Measurements from ENCODE around the gene SYNE1.
"Not testable (repeated sequence)": the region's sequence is repeated elsewhere in the genome, so short reads cannot be mapped to it uniquely, and the experiment has no call there.

SYNE1 gene

DNA sequence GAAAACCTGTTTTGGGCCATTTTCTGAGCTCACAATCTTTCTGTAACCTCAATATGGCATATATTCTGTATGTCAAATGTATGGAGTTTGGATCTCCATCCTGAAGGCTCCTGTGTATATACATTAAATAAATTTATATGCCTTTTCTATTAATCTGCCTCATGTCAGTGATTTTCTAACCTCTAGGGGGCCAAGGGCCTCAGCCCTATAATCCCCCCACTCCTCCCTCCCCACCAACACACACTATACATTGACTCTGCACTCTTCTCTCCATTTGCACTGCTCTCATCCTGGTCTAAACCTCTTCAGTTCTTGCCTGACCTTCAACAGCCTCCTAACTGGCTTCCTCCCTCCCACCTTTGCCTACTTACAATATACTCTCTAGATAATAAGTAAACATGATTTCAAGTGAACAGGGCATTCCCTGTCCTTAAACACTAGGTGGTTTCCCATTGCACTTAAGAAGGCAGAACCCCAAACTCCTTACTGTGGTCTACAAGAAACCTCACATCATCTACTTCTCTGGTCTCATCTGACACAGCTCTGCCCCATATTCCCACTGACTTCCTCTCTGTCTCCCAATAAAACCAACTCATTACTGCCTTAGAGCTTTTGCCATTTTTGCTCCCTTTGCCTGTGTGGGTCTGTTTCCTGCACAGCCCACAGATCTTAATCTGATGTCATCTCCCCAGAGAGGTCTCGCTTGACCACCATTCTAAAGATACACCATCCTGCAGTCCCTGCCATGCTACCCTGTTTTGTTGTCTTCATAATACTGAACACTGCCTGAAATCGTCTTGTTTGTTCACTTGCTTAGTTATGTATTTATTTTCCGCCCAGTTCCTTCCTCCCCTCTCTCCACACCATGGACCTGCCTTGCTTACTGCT, 213.7 kb downstream of the SYNE1 start:
- no peak for DNase-seq (ENCODE audit: low read depth in 2 of 2)

DNA sequence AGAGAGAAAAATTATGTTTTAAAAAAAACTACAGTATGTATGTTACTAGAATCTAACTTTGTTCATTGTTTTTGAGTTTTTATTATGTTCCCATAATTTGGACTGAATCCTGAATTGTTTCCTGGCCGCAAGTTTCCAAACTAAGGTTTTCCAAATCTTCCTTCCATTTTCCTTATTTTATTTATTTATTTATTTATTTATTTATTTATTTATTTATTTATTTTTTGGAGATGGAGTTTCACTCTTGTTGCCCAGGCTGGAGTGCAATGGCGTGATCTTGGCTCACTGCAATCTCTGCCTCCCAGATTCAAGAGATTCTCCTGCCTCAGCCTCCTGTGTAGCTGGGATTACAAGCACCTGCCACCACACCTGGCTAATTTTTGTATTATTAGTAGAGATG, 215.7 kb downstream of the SYNE1 start:
- DNase-seq (ENCODE audit: low read depth in 2 of 2): not testable (repeated sequence)

DNA sequence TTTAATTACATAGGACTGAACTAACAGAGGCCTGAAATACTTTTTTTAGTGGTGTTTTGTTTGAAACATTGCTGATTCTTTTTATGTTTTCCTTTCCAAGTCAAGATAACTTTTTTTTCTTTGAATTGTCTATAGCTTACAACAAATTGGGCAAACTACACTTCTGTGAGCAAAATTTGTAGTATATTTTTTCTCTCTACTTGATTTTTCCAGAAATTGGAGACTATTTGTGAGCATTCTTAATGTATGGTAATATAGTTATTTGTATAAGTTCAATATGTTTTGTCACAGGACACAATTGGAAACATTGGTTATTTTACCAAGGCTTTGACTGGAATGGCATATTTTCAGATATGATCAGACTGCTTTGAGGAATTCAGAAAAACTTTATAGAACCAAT, 216.5 kb downstream of the SYNE1 start:
- DNase-seq (ENCODE audit: low read depth in 2 of 2): no peak

DNA sequence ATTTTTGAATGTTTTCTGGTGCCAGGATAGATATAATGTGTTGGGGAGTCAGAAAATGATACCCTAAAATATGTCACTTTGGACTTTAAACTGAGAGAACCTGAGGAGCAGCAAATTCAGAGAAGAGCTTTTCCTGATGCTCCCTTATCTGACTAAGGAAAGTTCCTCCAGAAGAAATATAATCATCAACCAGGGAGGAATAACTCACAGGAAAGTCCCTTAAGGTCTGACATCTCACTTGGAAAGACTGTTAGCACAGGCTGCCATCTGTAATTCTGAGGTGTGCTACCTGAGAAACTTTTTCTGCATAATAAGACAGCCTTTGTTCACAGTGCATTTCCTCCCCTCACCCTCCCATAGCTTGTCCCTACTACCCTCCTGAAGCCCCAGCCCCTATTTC, 218.6 kb downstream of the SYNE1 start:
- DNase-seq (ENCODE audit: low read depth in 2 of 2): no peak

DNA sequence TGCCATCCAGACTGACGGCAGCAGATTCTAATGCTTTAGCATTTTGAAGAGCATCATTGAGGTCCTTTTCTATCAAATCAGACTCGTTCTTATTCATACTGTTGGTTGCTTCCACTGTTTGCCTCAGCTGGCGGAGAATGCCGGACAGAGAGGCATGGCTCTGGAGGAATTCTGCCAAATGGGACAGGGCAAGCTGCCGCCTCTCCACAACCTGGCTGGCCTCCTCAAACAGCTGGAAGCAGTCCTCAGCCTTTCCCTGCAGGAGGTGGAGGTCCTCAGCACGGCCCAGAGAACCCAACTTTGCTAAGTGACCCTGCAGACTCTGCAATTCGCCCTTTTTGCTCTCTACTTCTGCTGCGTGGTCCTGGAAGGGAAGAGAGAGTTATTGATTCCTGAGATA, 220.5 kb downstream of the SYNE1 start:
- DNase-seq (ENCODE audit: low read depth in 2 of 2): no peak

DNA sequence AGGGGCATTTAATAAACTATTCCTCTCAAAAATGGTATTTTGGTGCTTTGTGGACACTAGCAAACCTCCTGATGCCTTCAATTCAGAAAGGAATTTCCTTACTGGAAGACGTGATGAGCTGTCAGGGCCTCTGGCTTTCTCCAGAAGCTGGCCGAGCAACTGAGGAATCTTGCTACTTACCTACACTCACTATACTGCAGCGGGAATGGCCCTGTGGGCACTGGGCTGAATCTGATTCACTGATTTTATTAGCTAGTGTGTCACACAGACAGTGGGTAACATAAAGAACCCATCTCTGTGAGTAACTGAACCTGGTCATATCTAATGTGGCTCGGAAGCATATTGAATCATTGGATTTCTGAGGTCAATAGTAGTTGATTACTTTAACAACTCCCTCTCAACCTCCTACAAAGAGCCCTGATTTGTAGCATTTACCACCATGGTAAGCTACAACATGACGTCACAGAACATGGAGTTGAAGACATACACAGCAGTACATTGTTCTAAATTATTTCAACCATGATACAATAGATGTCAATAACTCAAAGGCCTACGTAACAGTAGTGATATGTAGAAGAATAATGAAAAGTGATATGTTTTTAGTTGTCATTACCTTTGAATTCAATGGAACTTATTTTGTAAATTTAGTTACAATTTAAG, 232.1 kb downstream of the SYNE1 start:
- DNase-seq (ENCODE audit: low read depth in 2 of 2): no peak

DNA sequence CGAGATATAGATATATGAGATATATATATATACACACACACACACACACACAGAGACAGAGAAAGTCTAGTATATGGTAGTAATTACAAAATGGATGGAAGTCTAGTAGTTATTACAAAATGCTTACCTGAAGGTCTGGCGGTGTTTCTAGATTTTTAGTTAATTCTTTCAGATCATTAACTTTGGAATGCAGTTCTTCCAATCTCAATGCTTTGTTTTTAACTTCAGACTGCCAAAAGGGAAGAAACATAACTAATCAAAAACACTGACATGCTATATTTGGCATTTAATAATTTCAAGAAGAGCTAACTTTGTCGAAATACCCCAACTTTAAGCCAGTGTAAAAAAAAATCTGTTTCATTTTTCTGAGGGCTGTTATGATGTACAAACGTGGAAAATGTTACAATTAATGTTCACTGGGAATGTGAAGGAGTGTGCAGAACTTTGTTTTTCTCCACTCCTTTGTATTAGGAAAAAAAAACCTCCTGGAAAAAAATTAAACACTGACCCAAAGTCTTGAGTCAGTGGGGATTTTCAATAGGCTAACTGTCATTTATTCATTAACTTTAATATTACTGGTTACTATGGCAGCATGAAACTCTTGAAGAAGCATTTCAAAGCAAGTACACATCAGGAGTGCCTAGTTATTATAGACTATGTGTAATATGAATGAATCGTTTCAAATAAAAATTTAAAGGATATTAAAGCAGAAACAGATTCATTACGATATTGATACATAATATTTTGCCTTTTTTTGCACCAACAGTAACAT, 232.9 kb downstream of the SYNE1 start:
- no peak for DNase-seq (ENCODE audit: low read depth in 2 of 2)

DNA sequence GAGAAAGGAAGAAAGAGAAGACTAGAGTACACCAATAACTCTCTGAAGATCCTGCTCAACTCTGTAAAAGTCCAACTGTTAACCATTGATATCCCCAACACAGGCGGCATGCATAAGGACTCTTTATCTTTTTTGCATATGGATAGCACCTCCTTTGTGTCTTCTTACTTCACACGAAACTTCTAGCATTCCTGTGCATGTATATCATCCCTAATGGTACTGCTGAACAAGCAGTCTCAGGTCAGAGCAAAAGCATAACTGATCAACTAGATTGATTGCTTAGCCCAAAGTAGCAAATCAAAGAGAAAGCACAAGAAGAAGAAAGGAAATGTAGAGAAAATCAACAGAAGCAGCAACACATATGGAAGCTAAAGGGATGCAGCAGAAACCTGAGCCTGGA, 234.4 kb downstream of the SYNE1 start:
- DNase-seq (ENCODE audit: low read depth in 2 of 2): no peak

DNA sequence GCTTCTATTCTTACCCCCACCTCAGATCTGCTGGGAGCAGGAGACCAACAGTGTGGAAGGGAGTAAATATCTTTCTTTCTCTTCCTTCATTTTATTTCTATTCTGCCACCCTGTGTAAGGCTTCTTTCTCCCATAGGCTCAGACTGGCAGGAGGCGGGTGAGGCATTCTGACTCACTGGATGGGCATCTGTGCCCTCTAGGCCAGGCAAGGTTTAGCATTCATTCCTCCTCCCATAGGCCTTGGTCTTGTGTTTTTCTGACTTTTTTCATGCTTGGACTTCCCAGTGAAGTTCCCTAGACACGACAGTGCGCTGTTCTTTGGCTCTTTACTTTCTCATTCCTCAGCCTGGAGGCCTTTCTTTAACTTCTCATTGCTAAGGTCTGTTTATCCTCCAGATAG, 235.2 kb downstream of the SYNE1 start:
- DNase-seq (ENCODE audit: low read depth in 2 of 2): no peak

DNA sequence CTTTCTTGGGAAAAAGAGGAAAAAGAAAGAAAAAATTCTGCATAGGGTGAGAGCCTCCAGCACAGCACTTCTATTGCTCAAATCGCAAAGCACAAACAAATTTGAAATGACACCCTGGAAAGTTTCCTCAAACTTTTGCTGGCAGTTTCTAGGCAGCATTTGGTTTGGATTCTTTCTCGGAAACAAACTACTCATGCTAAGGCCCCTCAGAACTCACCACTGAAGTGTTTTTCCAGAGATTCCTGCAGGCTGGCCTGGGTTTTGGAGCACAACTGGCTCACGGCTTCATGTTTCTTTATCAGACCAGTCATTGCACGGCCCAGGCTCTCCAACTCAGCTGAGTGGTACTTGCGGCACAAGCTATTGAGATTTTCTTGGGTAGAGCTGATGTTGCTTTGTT, 237.8 kb downstream of the SYNE1 start:
- DNase-seq (ENCODE audit: low read depth in 2 of 2): no peak

DNA sequence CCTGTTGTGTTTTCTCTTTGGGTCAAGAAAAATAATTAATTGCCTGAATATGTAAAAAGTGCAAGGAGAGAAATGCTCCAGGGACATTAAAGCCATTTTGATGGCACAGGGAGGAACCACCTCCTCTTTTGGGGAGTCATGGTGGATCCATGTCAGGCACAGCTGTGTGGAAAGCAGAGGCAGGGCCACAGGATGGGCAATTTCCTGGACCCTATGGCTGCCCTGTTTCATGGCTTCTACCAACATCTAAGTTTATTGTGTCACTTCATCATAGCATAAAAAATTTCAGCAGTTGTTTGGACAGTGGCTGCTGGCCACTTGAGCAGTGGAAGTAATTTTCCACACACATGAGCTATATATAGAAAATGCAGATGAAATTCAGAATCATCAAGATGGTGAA, 238.2 kb downstream of the SYNE1 start:
- DNase-seq (ENCODE audit: low read depth in 2 of 2): no peak

DNA sequence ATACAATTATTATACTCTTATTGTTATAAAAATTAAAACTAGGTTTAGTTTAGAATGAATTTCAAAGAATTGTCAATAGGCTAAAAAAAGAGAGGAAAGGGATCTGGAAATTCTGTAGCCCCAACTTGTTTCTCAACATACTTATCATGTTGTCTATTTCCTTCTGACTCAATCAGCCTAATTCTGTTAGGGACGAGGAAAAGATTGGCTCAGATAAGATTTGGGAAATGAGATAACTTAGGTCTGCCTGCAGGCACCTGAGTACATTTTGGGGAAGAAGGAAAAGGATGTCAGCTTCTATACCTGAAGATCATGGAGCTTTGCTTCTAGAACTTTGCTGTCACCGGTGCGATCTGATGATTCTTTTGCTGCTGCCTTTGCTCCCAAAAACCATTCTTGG, 238.8 kb downstream of the SYNE1 start:
- no peak for DNase-seq (ENCODE audit: low read depth in 2 of 2)

DNA sequence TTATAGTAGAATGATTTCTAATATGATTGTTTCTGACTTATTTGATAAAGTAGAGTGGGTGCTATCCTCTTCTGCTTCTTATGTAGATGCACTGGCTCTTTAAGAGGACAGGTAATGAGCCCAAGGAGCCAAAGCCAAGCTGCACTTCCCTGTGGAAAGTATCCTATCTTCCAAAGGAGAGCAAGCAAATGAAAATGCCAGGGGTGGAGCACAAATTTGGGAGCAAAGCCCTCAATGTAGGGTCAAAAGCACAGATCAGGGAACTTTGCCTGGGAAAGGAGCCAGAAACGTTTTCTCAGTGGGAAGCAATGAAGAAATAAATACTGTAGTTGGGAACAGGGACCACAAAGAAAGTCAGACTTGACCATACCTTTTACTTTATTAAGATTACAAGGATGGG, 242.9 kb downstream of the SYNE1 start:
- DNase-seq (ENCODE audit: low read depth in 2 of 2): no peak

DNA sequence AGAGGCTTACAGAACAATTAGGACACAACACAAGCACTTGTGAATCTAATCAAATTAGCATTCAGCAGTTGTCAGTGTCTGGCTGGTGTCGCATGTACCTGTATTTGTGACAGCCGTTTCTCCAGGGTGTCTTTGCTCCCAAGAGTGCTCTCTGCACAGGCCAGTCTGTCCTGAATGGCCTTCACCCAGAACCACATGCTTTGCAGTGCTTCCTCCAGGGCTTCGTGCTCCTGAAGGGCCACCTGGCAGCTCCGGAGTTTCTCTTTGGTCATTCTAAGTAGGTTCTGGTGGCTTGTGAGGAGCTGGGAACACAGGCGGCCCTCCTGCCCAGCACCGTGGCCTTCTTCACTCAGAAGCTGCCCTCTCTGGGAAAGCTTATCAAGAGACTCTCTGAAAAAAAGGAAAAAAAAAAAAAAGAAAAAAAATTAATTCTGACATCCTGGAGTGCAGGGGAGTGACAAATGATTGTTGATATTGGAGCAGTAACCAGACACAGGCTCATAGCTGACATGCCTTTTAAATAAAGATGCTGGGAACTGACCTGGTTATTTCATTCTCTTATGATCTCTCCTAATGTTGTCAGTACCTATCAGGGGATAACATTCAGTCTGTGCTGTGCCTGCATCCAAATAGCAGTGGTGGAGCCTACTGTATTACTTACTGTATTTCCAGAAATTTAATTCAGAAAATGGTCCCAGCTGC, 245.8 kb downstream of the SYNE1 start:
- no peak for DNase-seq (ENCODE audit: low read depth in 2 of 2)

DNA sequence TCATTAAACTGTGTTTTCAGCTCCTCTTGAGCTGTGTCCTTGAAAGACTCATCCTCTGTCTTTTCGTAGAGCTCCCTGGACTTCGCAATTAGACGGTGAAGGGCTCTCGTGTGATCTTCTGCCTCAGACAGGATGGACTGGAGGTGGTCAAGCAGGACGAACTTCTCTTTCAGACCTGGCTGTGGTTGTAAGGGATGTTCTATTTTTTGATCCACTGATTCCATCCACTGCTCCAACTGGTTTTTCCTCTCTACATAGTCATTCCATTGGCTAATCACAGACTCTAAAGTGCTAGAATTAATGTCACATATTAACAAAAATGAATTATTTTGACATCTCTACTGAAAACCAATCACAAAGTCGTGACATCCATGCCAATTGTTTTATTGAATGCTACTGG, 250.1 kb downstream of the SYNE1 start:
- no peak for DNase-seq (ENCODE audit: low read depth in 2 of 2)

DNA sequence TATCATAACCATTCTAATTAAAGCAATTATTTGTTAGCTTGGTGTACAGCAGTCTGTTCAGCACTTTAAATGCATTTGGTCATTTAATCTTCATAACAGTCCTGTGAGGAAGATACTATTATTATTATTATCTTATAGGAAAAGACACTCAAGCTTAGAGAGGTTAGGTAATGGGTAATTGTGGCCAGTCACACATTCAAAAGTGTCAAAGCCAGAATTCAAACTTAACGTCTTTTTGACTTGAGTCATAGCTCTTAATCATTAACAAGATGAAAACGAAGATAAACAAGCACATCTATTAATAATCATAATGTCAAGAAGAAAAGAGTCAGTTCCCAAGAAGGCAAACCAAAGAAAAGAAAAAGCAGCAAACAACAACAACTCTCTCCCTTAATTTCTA, 251.0 kb downstream of the SYNE1 start:
- no peak for DNase-seq (ENCODE audit: low read depth in 2 of 2)

DNA sequence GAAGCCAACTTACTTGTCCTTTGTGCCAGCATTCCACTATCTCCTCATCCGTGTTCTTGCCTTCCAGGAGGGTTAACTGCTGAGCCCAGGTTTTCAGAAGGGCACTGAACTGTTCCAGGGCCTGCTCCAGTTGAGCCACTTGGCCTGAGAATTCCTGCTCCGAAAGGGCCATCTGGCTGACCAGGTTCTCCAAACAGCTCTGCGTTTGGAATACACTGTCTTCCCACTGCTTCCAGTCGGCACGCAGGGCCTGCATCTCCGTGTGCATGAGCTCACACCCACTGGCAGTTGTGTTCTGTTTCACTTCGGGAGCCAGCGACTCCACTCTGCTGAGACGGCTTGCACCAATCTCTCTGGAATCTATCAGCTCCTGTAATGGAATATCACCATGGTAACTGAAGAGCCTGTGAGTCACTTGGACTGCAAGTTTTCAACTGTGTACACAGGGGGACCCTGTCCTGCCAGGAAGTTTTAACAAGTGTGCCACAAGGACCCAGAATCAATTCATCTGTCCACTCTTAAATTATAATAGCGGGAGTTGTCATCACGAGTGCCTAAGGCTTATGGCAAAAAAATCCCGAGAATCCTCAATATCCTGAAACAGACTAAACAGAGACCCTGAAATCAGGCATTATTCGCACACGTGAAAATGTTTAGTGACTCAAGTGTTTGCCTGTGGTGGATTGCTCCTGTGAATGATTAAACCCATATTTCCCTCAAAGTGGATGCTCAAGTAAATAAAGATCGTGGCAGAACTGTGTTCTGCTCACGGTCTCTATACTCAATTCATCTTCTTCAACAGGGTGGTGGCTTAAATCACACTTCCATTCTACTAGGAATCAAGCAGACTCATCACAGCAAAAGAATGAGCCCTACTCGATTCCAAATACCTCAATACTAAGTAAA, 255.9 kb downstream of the SYNE1 start:
- no peak for DNase-seq (ENCODE audit: low read depth in 2 of 2)

DNA sequence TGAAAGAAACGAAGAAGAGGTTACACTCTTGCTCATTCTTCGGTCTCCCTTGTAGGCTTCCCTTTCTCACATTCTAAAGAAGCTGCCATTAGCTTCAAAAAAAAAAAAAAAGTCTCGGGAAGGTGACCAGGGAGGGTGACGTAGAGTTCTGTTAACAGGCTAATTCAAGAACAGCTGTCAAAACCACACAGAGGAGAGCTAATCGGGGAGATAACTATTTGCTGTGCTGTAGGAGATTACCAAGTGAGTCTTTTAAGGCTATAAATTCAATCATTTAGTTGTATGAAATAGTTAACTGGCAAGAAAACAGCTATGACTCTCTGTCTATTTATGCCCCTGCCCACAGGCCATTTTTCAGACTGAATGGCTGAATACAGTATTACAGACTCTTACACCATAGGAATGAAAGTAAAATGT, 256.8 kb downstream of the SYNE1 start:
- DNase-seq (ENCODE audit: low read depth in 2 of 2): no peak

DNA sequence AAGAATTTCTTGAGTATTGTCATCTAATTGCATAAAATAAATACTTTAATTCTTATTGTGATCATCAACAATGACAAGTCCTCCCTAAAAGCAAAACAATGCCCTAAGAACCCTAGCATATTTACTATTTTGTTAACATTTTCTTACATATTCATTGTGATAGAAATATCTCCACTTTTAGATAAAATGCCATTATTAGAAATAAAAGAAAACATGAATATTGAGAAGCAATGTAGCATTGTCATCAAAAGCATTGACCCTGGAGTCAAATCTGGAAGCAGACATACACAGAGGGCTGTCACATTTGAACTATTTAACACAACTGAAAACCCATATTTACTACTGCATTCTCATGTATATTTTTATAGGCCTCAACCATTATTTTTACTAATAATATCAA, 257.7 kb downstream of the SYNE1 start:
- no peak for DNase-seq (ENCODE audit: low read depth in 2 of 2)

DNA sequence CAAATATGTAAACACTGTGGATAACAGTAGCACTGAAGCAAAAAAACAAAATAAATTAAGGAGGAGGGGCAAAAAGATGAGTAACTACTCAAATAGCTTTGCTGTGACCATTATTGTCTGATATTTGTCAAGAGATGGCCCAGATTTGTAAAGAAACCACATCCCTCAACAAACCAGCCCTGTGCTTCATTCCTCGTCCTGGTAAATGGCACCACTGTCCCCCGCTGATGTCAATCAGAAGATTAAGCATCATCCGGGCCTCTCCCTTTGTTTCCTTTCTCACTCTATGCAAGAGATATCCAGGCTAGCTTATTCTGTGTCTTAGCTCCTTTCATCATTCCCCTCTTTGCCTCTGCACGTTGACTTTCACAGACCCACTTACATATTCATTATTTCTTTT, 259.0 kb downstream of the SYNE1 start:
- no peak for DNase-seq (ENCODE audit: low read depth in 2 of 2)

DNA sequence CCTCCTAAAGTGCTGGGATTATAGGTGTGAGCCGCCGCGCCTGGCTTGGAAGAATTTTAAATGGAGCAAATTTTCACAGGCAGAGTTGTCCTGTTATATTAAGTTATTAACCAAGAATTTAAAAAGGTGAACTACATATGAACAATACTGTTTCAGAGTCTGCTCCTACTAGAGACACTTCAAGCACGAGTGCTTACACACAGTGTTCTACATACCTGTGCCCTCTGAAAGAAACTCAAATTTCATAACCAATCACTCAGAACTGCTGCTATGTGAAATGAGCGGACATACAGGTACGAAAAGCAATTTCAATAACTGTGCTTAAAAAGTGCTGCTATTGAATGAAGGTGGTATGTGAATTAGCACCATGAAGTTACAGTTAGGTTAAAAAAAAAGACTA, 262.0 kb downstream of the SYNE1 start:
- no peak for DNase-seq (ENCODE audit: low read depth in 2 of 2)
